ENCODE data around the gene GALC.

DNA sequence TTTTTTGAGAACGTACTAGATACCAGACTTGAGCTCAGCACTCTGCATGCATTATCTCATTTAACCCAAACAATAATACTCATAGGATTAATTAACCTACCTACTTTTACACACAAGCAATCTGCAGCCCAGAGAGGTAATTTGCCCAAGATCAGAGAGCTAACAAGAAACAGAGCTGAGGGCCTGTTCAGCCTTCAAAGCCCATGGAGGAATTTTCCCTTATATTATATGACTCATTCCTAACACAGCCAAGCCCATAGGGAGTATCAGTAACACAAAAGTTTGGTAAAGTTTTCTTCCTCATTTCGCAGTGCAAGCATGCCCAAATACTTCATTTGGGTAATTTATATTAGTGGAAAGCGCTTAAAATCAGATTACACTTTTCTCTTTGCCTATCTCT lies 94.7 kb downstream of the GALC start:
- TF ChIP-seq, protein P1, sequence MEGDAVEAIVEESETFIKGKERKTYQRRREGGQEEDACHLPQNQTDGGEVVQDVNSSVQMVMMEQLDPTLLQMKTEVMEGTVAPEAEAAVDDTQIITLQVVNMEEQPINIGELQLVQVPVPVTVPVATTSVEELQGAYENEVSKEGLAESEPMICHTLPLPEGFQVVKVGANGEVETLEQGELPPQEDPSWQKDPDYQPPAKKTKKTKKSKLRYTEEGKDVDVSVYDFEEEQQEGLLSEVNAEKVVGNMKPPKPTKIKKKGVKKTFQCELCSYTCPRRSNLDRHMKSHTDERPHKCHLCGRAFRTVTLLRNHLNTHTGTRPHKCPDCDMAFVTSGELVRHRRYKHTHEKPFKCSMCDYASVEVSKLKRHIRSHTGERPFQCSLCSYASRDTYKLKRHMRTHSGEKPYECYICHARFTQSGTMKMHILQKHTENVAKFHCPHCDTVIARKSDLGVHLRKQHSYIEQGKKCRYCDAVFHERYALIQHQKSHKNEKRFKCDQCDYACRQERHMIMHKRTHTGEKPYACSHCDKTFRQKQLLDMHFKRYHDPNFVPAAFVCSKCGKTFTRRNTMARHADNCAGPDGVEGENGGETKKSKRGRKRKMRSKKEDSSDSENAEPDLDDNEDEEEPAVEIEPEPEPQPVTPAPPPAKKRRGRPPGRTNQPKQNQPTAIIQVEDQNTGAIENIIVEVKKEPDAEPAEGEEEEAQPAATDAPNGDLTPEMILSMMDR (IDR thresholded peaks at IDR 0.05; ENCODE audit: extremely low read depth in 1 of 2, insufficient read depth in 1 of 2, low read depth in 1 of 2, low read length in 2 of 2) = no peak
- TF ChIP-seq POLR2A (IDR thresholded peaks at IDR 0.05; ENCODE audit: low read depth, low read length) (no peak), EZH2 (IDR thresholded peaks at IDR 0.05; ENCODE audit: borderline replicate concordance, low read depth, low read length, severe bottlenecking) (no peak), POLR2AphosphoS5 (IDR thresholded peaks at IDR 0.05; ENCODE audit: insufficient read depth, low read depth, low read length) (no peak), MYC (IDR thresholded peaks at IDR 0.05; ENCODE audit: low read depth, low read length) (no peak)

Measured in endothelial cell of umbilical vein (primary cell).